ENCODE data around the gene ZBTB46. TPM values are rescaled to one million over a fixed set of nuclear protein-coding genes. Genes with fewer than 3 reads are reported as not detected.

Gene ZBTB46
- total and polyA plus RNA-seq, 2 experiments from 2014 or later, result 2.0 to 4.0 TPM

- no peaks in the 10 kb centered on the region for H3K79me2 ChIP-seq
- peak; percentile 14 for DNase-seq (ENCODE audit: low spot score)
- H4K20me1 ChIP-seq (ENCODE audit: insufficient read depth, poor library complexity, severe bottlenecking), result no peaks in the 10 kb centered on the region
- no peak for TF ChIP-seq EZH2 (IDR thresholded peaks at IDR 0.05; ENCODE audit: borderline replicate concordance)
- TF ChIP-seq CTCF (IDR thresholded peaks at IDR 0.05; ENCODE audit: poor library complexity), result no peak
- no peak for TF ChIP-seq EZH2phosphoT487 (IDR thresholded peaks at IDR 0.05; ENCODE audit: low read depth, severe bottlenecking, unreplicated experiment)
- no peaks in the 10 kb centered on the region for H3K36me3 ChIP-seq (replicated peaks; ENCODE audit: insufficient read depth, low read depth)
- no peaks in the 10 kb centered on the region for H3K27me3 ChIP-seq
- H3K4me1 ChIP-seq (ENCODE audit: insufficient read depth), result peaks cover 22% of the 10 kb centered on the region
- no peaks in the 10 kb centered on the region for H3K9me2 ChIP-seq (replicated peaks; ENCODE audit: insufficient read depth)
- H3K27ac ChIP-seq, result no peak within 1 kb of the TSS
- no peak within 1 kb of the TSS for H3K4me3 ChIP-seq
- H3K4me2 ChIP-seq, result peak within 1 kb of the TSS; percentile 99
- no peaks in the 10 kb centered on the region for H3K9me3 ChIP-seq (ENCODE audit: low read depth)
- WGBS (ENCODE audit: low lambda C conversion rate, missing lambda C conversion rate), result 92% methylated on average over 31 of the region's 31 CpGs
- H2AFZ ChIP-seq, result no peak within 1 kb of the TSS
Observed at GRCh38 chr20:63735859-63736718, 95.0 kb downstream of the ZBTB46 start, which contains the start of gene LIME1. TSS of gene LIME1 (plus strand) at chr20:63736664. CDS start at chr20:63737550, 886 bp downstream.

GRCh38 chr20:63734946-63735858 is 95.9 kb downstream of the ZBTB46 start:
- Histone ChIP-seq H3K4me2 (no peak overlapping the region), H3K9me2 (replicated peaks; ENCODE audit: insufficient read depth) (no peaks in the 10 kb centered on the region), H4K20me1 (ENCODE audit: insufficient read depth, poor library complexity, severe bottlenecking) (no peaks in the 10 kb centered on the region), H3K4me1 (ENCODE audit: insufficient read depth) (peaks cover 21% of the 10 kb centered on the region), H3K79me2 (no peaks in the 10 kb centered on the region), H3K9me3 (ENCODE audit: low read depth) (no peaks in the 10 kb centered on the region), H3K4me3 (no peak overlapping the region), H2AFZ (no peak overlapping the region), H3K27me3 (no peaks in the 10 kb centered on the region), H3K27ac (no peak overlapping the region), H3K36me3 (replicated peaks; ENCODE audit: insufficient read depth, low read depth) (no peaks in the 10 kb centered on the region)
- TF ChIP-seq CTCF (IDR thresholded peaks at IDR 0.05; ENCODE audit: poor library complexity) (no peak), EZH2 (IDR thresholded peaks at IDR 0.05; ENCODE audit: borderline replicate concordance) (no peak), EZH2phosphoT487 (IDR thresholded peaks at IDR 0.05; ENCODE audit: low read depth, severe bottlenecking, unreplicated experiment) (no peak)
- no peak for DNase-seq (ENCODE audit: low spot score)
- WGBS (ENCODE audit: low lambda C conversion rate, missing lambda C conversion rate), result 92% methylated on average over 46 of the region's 48 CpGs

- peaks cover under 1% of the 10 kb centered on the region for H3K79me2 ChIP-seq
- no peak for TF ChIP-seq EZH2phosphoT487 (IDR thresholded peaks at IDR 0.05; ENCODE audit: low read depth, severe bottlenecking, unreplicated experiment)
- no peak for TF ChIP-seq EZH2 (IDR thresholded peaks at IDR 0.05; ENCODE audit: borderline replicate concordance)
- no peak for TF ChIP-seq CTCF (IDR thresholded peaks at IDR 0.05; ENCODE audit: poor library complexity)
- 97% methylated on average over 25 of the region's 25 CpGs for WGBS (ENCODE audit: low lambda C conversion rate, missing lambda C conversion rate)
Observed at GRCh38 chr20:63734111-63734945, 96.7 kb downstream of the ZBTB46 start.

More at GRCh38 chr20:63734111-63734945, 96.7 kb downstream of the ZBTB46 start:
- Histone ChIP-seq H3K27ac (no peak overlapping the region), H3K4me2 (no peak overlapping the region), H3K36me3 (replicated peaks; ENCODE audit: insufficient read depth, low read depth) (no peaks in the 10 kb centered on the region), H2AFZ (no peak overlapping the region), H3K4me3 (no peak overlapping the region), H3K27me3 (no peaks in the 10 kb centered on the region), H3K9me3 (ENCODE audit: low read depth) (no peaks in the 10 kb centered on the region), H3K4me1 (ENCODE audit: insufficient read depth) (peaks cover 21% of the 10 kb centered on the region), H4K20me1 (ENCODE audit: insufficient read depth, poor library complexity, severe bottlenecking) (no peaks in the 10 kb centered on the region), H3K9me2 (replicated peaks; ENCODE audit: insufficient read depth) (no peaks in the 10 kb centered on the region)
- DNase-seq (ENCODE audit: low spot score), result no peak

Data from hepatocyte (in vitro differentiated cells).